Measurements from ENCODE around the gene SPDYE1.
"Not testable (repeated sequence)": the region's sequence is repeated elsewhere in the genome, so short reads cannot be mapped to it uniquely, and the experiment has no call there.

DNA sequence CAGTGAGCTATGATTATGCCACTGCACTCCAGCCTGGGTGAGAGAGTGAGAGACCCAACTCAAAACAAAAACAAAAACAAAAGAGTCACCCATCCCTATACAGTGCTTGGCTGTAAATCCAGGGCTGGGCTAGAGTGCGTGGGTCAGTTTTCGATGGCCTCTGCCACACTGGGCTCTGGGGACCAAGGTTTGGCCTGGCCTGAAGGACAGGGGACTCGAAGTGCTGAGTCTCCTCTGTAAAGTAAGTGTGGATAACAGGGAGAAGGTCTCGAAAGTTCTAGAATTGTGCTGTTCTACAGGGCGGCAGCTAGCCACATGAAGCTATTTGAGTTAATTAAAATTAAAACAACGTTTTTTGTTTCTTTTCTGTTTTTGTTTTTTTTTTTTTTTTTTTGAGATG lies 34.3 kb downstream of the SPDYE1 start:
- TF ChIP-seq, protein P1, sequence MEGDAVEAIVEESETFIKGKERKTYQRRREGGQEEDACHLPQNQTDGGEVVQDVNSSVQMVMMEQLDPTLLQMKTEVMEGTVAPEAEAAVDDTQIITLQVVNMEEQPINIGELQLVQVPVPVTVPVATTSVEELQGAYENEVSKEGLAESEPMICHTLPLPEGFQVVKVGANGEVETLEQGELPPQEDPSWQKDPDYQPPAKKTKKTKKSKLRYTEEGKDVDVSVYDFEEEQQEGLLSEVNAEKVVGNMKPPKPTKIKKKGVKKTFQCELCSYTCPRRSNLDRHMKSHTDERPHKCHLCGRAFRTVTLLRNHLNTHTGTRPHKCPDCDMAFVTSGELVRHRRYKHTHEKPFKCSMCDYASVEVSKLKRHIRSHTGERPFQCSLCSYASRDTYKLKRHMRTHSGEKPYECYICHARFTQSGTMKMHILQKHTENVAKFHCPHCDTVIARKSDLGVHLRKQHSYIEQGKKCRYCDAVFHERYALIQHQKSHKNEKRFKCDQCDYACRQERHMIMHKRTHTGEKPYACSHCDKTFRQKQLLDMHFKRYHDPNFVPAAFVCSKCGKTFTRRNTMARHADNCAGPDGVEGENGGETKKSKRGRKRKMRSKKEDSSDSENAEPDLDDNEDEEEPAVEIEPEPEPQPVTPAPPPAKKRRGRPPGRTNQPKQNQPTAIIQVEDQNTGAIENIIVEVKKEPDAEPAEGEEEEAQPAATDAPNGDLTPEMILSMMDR (IDR thresholded peaks at IDR 0.05; ENCODE audit: borderline replicate concordance, extremely low read depth, low read length, poor library complexity, severe bottlenecking), result not testable (repeated sequence)
- TF ChIP-seq EZH2 (IDR thresholded peaks at IDR 0.05; ENCODE audit: borderline replicate concordance, low read depth, low read length, severe bottlenecking), result not testable (repeated sequence)
